HG03432 (cell line): Measurements from ENCODE around the gene EFS.

Source experiments
- ATAC-seq: cut with Tn5 transposase; IDR thresholded peaks from one replicate; pipeline ENCODE4 v1.9.1; 2021; ENCODE audit warnings: mild to moderate bottlenecking, moderate library complexity; ENCODE audit not compliant: unreplicated experiment

Gene EFS

DNA sequence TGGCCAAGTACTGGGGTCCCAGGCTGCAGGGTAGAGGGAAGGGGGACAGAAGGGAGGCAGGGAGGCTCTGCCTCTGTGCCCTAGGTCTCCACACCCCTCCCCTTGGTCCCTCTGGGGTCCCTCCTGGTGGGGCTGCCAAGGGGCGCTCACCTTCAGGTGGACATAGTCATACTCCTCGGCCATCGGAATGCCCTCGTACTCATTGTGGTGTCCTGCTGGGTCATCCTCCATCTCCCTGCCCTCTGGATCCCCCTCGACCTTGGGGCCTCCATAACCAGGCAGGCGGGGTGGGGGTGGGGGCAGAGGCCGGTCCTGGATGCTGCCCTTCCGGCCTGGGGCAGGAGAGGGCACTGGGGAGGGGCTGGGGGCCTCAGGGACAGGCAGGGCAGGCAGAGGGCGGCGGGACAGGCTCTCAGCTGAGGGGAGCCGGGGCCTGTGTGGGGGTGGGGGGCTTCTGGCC, 5.8 kb downstream of the EFS start:
- ATAC-seq = no peak

GRCh38 chr14:23358553-23359166, 6.3 kb downstream of the EFS start:
- no peak for ATAC-seq

DNA sequence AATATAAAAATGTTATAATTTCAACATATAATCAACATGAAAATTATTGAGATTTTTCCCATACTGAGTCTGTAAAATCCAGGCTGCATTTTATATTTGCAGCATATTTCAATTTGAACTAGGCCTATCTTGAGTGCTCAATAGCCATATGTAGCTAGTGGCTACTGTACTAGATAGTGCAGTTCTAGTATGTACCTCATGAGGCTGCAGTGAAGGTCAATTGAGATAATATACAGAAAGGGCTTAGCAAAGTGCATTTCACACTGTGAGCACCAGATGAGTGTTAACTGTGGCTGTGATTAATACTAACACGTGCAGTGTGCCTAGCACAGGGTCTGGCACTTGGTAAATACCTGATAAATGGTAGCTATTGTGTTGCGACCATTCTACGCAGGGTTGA, 6.9 kb downstream of the EFS start:
- ATAC-seq = no peak

DNA sequence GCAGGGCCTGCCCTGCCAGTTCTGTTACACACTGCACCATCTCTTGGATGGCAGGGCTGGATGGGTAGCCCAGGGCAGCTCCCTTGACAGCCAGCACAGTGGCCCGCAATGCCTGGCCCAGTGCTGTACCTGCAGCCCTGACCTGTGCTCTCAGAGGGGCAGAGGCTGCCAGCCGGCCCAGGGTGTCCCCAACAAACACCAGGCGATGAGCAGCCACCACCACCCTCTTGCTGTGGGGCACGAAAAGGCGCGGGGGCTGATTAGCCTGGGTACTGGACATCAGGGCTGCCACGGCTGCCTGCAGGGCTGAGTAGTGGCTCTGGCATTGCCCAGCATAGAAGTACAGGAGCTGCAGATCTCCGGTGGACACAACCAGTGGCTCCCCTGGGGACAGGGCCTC, 7.7 kb downstream of the EFS start:
- ATAC-seq = no peak

- no peak for ATAC-seq
Measured at GRCh38 chr14:23356662-23357061, 8.3 kb downstream of the EFS start.

GRCh38 chr14:23355871-23356435, 9.0 kb downstream of the EFS start:
- ATAC-seq = no peak

GRCh38 chr14:23354990-23355389, 10.0 kb downstream of the EFS start:
- ATAC-seq = no peak

DNA sequence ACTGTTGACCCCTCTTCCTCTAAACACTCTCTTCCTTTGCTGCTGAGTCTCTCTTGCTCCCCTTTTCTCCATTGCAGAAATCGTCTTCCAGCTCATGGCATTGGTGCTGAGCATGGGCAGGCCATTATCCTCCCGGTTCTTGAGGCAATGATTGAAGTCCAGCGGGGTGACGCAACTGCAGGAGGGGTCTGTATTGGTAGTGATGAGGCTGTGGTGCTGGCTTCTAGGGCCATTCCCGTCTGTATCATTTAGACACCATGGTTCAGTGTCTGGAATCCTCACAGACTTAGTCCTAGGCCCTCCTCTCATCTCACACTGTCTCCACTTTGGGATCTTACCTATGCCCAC, 11.6 kb downstream of the EFS start:
- no peak for ATAC-seq

DNA sequence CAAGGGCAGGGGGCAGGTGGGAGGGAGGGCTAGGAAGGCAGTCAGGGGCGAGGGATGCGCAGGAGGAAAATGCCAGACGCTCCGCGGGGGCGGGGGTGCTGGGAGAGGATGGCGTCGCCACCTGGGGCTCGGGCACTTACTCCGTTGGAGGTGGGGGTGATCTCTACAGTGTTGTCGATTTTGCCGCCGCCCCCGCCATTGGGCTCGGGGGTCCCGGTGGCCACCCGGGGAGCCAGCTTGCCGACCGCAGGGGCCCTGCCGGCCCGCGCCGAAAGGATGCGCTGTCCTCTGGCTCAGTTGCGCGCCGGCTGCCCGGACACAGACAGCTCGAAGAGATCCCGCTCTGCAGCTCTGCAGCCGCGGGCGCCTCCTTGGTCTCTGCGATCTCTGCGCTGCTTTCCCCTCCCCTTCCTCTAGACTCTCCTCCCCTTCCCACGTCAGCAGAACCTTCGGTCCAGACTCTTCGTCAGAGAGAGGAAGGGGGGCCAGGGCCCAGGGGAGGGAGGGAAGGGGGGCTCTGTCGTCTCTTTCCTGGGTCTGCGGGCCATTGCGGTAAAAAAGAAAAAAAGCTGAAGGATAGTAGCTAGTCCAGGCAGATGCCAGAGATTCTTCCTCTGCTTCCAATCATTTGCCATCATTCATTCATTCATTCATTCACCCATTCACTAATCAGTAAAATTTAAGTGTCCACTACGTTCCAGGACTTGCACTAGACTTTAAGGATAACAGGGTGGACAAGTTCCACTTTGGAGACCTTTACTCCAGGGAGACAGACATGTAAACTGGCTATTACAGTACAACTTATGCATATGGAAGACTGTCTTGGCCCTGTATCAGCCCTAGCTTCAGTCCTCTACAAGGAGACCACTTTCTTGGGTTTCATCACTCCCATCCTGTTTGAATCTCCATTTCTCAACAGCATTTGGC, 12.2 kb downstream of the EFS start, which contains the start of gene SLC22A17:
TSS of gene SLC22A17 (minus strand) at position 382 of the 927 bp plus-strand sequence.
- ATAC-seq = no peak

GRCh38 chr14:23351681-23352505, 13.1 kb downstream of the EFS start:
- no peak for ATAC-seq

DNA sequence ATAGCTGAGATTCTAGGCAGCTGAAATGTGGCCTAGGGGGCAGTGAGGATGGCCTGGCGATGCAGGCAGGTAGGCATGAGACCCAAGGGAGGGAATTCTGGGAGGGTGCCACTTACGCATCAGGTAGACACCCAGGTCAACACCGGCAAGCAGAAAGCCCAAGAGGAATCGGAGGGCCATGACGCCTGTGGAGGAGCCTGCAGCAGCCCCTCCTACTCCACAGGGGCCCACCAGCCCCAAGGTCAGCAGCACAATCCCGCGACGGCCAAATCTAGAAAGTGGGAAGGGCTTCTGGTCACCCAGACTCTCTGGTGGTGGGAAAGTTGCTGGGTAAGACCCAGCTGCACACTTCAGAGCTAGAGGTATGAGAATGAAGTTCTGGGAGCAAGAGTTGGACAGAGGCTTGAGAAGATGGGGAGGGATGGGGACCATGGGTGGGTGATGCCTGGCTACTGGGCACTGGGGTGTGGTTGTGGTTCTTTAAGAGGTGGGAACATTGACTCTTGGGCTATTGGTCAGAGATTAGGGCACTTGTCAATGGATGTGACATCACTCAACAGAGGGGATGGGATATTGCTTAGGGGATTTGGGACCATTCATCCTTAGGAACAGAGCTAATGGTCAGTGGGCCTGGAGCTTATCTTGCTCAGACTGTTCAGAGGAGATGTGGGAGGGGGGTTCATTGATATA, 15.7 kb downstream of the EFS start:
- ATAC-seq = no peak

- no peak for ATAC-seq
Measured at GRCh38 chr14:23348297-23348655, 16.7 kb downstream of the EFS start.

- no peak for ATAC-seq
Measured at GRCh38 chr14:23347406-23348296, 17.3 kb downstream of the EFS start.

GRCh38 chr14:23346693-23347405, 18.1 kb downstream of the EFS start:
- no peak for ATAC-seq

DNA sequence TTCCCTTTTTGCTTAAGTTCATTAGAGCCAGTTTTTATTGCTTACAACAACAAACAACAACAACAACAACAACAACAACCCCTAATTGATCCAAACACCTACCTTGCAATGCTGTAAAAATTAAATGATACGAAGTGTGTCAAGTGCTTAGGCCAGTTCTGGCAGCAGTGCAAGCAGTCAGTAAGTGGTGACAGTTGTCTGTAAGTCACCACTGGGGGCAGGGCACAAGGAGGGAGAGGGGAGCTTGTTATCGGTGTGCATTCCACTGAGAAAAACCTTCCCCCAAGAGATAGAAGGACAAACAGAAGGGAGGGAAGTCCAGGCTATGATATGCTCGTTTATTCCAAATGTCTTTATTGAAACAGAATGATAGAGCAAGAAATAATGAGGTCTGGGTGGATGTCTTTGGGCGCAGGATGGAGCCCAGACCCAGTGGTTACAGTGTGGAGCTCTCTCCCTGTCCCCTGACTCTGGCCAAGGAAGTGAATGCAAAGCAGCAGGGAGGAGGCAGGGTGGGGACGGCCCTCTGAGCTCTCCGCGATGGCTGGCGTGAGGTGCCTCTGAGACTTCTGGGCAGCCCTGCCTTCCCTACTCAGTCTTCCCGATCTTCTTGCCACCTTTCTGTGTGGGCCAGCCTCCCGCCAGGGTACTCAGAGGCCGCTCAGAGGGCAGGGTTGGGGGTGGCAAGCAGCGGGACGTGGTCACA, 18.8 kb downstream of the EFS start:
- no peak for ATAC-seq

GRCh38 chr14:23344481-23344880, 20.5 kb downstream of the EFS start:
- no peak for ATAC-seq

DNA sequence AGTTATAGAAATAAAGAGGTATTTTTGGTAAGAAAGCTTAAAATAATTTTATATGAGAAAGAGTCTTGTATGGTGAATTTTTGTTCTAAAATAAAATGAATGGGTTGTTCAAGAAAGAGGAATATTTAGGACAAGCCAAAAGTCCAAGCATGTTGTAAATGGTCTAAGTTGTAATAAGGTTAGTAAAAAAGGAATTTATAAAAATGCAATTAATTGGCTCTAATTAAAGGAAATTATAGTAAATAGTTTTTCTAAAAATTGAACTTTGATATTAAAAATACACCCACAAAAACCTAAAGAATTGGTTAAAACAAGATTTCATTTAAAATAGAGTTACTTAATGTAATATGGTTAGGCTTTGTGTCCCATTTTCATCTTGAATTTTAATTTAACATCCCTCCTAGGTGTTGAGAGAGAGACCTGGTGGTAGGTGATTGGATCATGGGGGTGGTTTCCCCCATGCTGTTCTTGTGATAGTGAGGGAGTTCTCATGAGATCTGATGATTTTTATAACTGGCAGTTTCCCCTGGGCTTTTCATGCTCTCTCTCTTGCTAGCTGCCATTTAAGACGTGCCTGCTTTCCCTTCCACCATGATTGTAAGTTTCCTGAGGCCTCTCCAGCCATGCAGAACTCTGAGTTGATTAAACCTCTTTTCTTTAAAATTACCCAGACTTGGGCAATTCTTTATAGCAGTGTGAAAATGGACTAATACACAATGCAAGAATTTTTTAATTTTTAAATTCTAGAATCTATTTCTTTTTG, 25.3 kb downstream of the EFS start:
- no peak for ATAC-seq

DNA sequence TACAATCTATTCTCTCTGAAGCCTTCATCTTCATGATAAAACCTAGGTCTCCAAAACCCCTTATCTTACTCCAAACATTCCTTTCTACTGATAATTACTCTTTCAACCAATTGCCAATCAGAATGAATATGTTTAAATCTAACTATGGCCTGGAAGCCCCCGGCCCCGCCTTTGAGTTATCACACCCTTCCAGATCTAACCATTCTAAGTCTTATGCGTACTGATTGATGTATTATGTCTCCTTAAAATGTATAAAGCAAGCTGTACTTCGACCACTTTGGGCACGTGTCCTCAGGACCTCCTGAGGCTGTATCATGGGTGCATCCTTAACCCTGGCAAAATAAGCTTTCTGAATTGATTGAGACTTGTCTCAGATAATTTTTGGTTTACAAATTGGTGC, 29.3 kb downstream of the EFS start:
- no peak for ATAC-seq
